ENCODE measurements around the gene MGAT5.

The MGAT5 gene

GRCh38 chr2:134392442-134393074, 138.7 kb downstream of the MGAT5 start:
- DNase-seq (ENCODE audit: low read depth in 1 of 2, low spot score in 1 of 2): no peak

GRCh38 chr2:134393075-134393461, 139.2 kb downstream of the MGAT5 start:
- DNase-seq (ENCODE audit: low read depth in 1 of 2, low spot score in 1 of 2): no peak

- no peak for DNase-seq (ENCODE audit: low read depth in 1 of 2, low spot score in 1 of 2)
Measured at GRCh38 chr2:134395779-134396178, 141.9 kb downstream of the MGAT5 start.

GRCh38 chr2:134396493-134396892, 142.6 kb downstream of the MGAT5 start:
- DNase-seq (ENCODE audit: low read depth in 1 of 2, low spot score in 1 of 2): no peak

GRCh38 chr2:134397146-134397896, 143.4 kb downstream of the MGAT5 start:
- no peak for DNase-seq (ENCODE audit: low read depth in 1 of 2, low spot score in 1 of 2)

GRCh38 chr2:134398300-134398699, 144.4 kb downstream of the MGAT5 start:
- no peak for DNase-seq (ENCODE audit: low read depth in 1 of 2, low spot score in 1 of 2)

GRCh38 chr2:134399096-134399495, 145.2 kb downstream of the MGAT5 start:
- DNase-seq (ENCODE audit: low read depth in 1 of 2, low spot score in 1 of 2): no peak

GRCh38 chr2:134401081-134401497, 147.2 kb downstream of the MGAT5 start:
- DNase-seq (ENCODE audit: low read depth in 1 of 2, low spot score in 1 of 2): no peak

- no peak for DNase-seq (ENCODE audit: low read depth in 1 of 2, low spot score in 1 of 2)
Measured at GRCh38 chr2:134401789-134402188, 147.9 kb downstream of the MGAT5 start.

- no peak for DNase-seq (ENCODE audit: low read depth in 1 of 2, low spot score in 1 of 2)
Measured at GRCh38 chr2:134402410-134402809, 148.5 kb downstream of the MGAT5 start.

GRCh38 chr2:134405611-134406081, 151.8 kb downstream of the MGAT5 start:
- DNase-seq (ENCODE audit: low read depth in 1 of 2, low spot score in 1 of 2): no peak

- DNase-seq (ENCODE audit: low read depth in 1 of 2, low spot score in 1 of 2): no peak
Measured at GRCh38 chr2:134406311-134406710, 152.4 kb downstream of the MGAT5 start.

- no peak for DNase-seq (ENCODE audit: low read depth in 1 of 2, low spot score in 1 of 2)
Measured at GRCh38 chr2:134406736-134407135, 152.9 kb downstream of the MGAT5 start.

- no peak for DNase-seq (ENCODE audit: low read depth in 1 of 2, low spot score in 1 of 2)
Measured at GRCh38 chr2:134407154-134407890, 153.4 kb downstream of the MGAT5 start.

- DNase-seq (ENCODE audit: low read depth in 1 of 2, low spot score in 1 of 2): no peak
Measured at GRCh38 chr2:134408386-134408785, 154.5 kb downstream of the MGAT5 start.

GRCh38 chr2:134408791-134409190, 154.9 kb downstream of the MGAT5 start:
- DNase-seq (ENCODE audit: low read depth in 1 of 2, low spot score in 1 of 2): no peak

- no peak for DNase-seq (ENCODE audit: low read depth in 1 of 2, low spot score in 1 of 2)
Measured at GRCh38 chr2:134410006-134410405, 156.1 kb downstream of the MGAT5 start.

- no peak for DNase-seq (ENCODE audit: low read depth in 1 of 2, low spot score in 1 of 2)
Measured at GRCh38 chr2:134410831-134411231, 157.0 kb downstream of the MGAT5 start.

GRCh38 chr2:134411279-134411827, 157.5 kb downstream of the MGAT5 start:
- no peak for DNase-seq (ENCODE audit: low read depth in 1 of 2, low spot score in 1 of 2)

- DNase-seq (ENCODE audit: low read depth in 1 of 2, low spot score in 1 of 2): peak; percentile 21 to 47
Measured at GRCh38 chr2:134411828-134412638, 158.2 kb downstream of the MGAT5 start.

- no peak for DNase-seq (ENCODE audit: low read depth in 1 of 2, low spot score in 1 of 2)
Measured at GRCh38 chr2:134412639-134412999, 158.7 kb downstream of the MGAT5 start.

Measured in stimulated activated CD4-positive, alpha-beta T cell treated with anti-CD3 and anti-CD28 coated beads, Interleukin-15, amount 100 ng/mL, for 1 hour (primary cell).